Neural crest cell (in vitro differentiated cells): Measurements from ENCODE around the gene VPS26C. TPM values are rescaled to one million over a fixed set of nuclear protein-coding genes. Genes with fewer than 3 reads are reported as not detected.

ENCODE experiments used
- DNase-seq: peaks from one replicate; pipeline ENCODE4 v3.0.0; 2021; ENCODE audit warnings: low read depth, mixed read lengths, low spot score
- H3K27ac Mint-ChIP-seq: one replicate; pipeline ENCODE4 v1.8.0; 2021; ENCODE audit warnings: mild to moderate bottlenecking, mixed read lengths; ENCODE audit not compliant: unreplicated experiment
- H3K27me3 Mint-ChIP-seq: 2 replicates; pipeline ENCODE4 v1.8.0; 2021; ENCODE audit warnings: low read depth, mild to moderate bottlenecking, mixed read lengths
- H3K36me3 Mint-ChIP-seq: 2 replicates; pipeline ENCODE4 v1.8.0; 2021; ENCODE audit warnings: low read depth, mild to moderate bottlenecking, mixed read lengths
- H3K4me1 Mint-ChIP-seq: 2 replicates; pipeline ENCODE4 v1.8.0; 2021; ENCODE audit warnings: mixed read lengths
- H3K4me3 Mint-ChIP-seq: one replicate; pipeline ENCODE4 v1.8.0; 2021; ENCODE audit warnings: mild to moderate bottlenecking, mixed read lengths
- H3K9me3 Mint-ChIP-seq: 2 replicates; pipeline ENCODE4 v1.8.0; 2021; ENCODE audit warnings: mixed read lengths
- total RNA-seq: library from RNA; stranded (reverse); gene quantifications from 2 replicates; pipeline ENCODE4 v1.2.1, GENCODE V29; 2021
- TF ChIP-seq, protein P1 (sequence below): fragments of 200-600 bp; sonication (generic); conservative IDR thresholded peaks from 2 replicates; pipeline ENCODE4 v1.5.0; 2021; ENCODE audit warnings: antibody characterized with exemption, mild to moderate bottlenecking

The VPS26C gene
- total RNA-seq, 1 donor from 2014 or later, result 41.1 TPM

DNA sequence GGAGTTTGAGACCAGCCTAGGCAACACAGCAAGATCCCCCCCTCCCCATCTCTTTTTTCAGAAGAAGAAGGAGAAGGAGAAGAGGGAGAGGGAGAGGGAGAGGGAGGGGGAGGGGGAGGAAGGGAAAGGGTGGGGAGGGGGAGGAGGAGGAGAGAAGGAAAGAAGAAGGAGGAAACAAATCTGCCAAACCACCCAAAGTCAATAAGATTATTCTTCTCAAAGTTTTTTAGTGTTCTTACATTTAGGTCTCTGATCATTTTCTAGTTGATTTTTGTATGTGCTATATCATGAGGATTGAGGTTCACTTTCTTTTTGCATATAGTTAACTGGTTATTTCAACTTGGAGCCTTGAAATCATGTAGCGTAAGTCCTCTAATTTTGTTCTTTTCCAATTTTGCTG lies 56.3 kb downstream of the VPS26C start:
- Mint-ChIP-seq H3K9me3 (peaks cover 13% of the 10 kb centered on the region), H3K4me3 (no peak overlapping the region), H3K36me3 (peaks cover 25% of the 10 kb centered on the region), H3K27me3 (peaks cover 7% of the 10 kb centered on the region), H3K27ac (no peak overlapping the region), H3K4me1 (peaks cover 23% of the 10 kb centered on the region)
- no peak for DNase-seq
- TF ChIP-seq, protein P1, sequence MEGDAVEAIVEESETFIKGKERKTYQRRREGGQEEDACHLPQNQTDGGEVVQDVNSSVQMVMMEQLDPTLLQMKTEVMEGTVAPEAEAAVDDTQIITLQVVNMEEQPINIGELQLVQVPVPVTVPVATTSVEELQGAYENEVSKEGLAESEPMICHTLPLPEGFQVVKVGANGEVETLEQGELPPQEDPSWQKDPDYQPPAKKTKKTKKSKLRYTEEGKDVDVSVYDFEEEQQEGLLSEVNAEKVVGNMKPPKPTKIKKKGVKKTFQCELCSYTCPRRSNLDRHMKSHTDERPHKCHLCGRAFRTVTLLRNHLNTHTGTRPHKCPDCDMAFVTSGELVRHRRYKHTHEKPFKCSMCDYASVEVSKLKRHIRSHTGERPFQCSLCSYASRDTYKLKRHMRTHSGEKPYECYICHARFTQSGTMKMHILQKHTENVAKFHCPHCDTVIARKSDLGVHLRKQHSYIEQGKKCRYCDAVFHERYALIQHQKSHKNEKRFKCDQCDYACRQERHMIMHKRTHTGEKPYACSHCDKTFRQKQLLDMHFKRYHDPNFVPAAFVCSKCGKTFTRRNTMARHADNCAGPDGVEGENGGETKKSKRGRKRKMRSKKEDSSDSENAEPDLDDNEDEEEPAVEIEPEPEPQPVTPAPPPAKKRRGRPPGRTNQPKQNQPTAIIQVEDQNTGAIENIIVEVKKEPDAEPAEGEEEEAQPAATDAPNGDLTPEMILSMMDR, result no peak

- H3K9me3 Mint-ChIP-seq, result peaks cover 13% of the 10 kb centered on the region
- no peak overlapping the region for H3K27ac Mint-ChIP-seq
- no peak overlapping the region for H3K4me3 Mint-ChIP-seq
- no peak for DNase-seq
- H3K27me3 Mint-ChIP-seq, result peaks cover 7% of the 10 kb centered on the region
- peaks cover 27% of the 10 kb centered on the region for H3K36me3 Mint-ChIP-seq
- H3K4me1 Mint-ChIP-seq, result peaks cover 23% of the 10 kb centered on the region
- TF ChIP-seq, protein P1, result no peak
Observed at GRCh38 chr21:37210130-37210529, 57.0 kb downstream of the VPS26C start.

- Mint-ChIP-seq H3K9me3 (peaks cover 13% of the 10 kb centered on the region), H3K4me3 (no peak overlapping the region), H3K27me3 (peaks cover 7% of the 10 kb centered on the region), H3K36me3 (peaks cover 28% of the 10 kb centered on the region), H3K4me1 (peaks cover 23% of the 10 kb centered on the region), H3K27ac (peak overlapping the region; percentile 95)
- TF ChIP-seq, protein P1, result no peak
- DNase-seq, result no peak
Observed at GRCh38 chr21:37208741-37209225, 58.4 kb downstream of the VPS26C start.

DNA sequence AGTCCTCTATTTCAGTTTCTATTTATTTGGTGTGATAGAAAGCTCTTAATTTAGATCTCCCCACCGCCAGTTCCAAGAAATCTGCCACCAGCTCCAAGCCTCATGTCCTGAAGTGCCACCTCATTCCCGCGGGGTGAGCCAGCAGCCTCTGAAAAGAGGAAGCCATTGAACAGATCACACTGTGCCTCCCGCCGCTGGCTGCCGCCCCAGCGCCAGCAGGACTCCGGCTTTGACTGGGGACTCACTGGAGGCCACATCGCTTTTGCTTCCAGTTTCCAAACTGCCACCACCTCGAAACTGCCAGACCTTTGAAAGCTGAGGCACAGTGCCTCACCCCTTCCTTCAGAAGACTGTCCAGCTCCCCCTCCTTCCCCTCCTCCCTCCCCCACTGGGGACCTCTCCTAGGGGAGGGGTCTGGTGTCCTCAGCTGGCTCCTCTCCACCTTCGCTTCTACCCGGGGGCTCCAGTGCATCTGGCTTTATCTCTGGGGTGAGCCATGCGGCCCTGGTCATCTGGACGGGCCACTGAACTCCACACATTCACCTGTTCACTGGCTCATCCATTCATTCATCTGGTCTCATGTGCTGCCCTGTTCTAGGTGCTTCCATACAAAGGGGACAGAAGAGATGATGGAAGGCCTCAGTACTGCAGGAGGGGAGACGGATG lies 58.9 kb downstream of the VPS26C start:
- Mint-ChIP-seq H3K9me3 (peaks cover 13% of the 10 kb centered on the region), H3K27ac (peak overlapping the region; percentile 95), H3K4me1 (peaks cover 23% of the 10 kb centered on the region), H3K36me3 (peaks cover 28% of the 10 kb centered on the region), H3K4me3 (peak overlapping the region; percentile 61), H3K27me3 (peaks cover 7% of the 10 kb centered on the region)
- TF ChIP-seq, protein P1, result no peak
- no peak for DNase-seq

DNA sequence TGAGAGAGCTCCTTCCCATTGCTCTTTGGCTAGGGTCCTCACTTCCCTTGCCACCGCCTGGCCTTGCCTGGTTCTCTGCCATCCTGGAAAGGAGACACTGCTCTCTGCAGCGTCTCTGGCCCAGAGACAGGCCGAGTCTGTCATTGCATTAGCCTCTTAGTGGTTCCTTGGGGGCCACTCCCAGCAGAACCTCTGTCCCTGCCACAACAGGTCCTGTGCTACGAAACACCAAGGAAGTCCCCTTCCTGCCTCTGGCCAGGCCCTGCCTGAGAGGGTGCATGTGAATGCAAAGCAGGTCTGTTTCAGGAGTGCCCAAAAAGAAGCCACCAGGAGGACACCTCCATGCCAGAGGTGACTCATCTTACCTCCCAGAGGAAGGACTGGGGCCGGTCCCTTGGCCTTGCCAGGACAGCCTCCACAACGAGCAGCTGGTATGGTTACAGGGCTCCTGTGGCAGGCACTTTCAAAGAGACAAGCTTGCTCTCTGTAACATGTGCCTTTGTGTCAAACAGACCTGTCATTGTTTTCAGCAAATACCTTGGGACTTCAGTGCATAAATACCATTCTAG lies 59.6 kb downstream of the VPS26C start:
- Mint-ChIP-seq H3K4me3 (peak overlapping the region; percentile 61), H3K36me3 (peaks cover 34% of the 10 kb centered on the region), H3K27me3 (peaks cover 7% of the 10 kb centered on the region), H3K27ac (no peak overlapping the region), H3K9me3 (peaks cover 13% of the 10 kb centered on the region), H3K4me1 (peaks cover 27% of the 10 kb centered on the region)
- TF ChIP-seq, protein P1, result no peak
- DNase-seq, result no peak
